GM23248 (cell line): ENCODE results near the gene NOTCH1.

Source experiments
- EZH2 ChIP-seq: fragments of 200-600 bp; sonication (generic); IDR thresholded peaks from 2 replicates; pipeline ENCODE4 v1.6.1; 2018; ENCODE audit warnings: antibody characterized with exemption, mild to moderate bottlenecking; ENCODE audit not compliant: insufficient read depth, poor library complexity, severe bottlenecking
- EZH2phosphoT487 ChIP-seq: fragments of 200-600 bp; sonication (generic); IDR thresholded peaks from 2 replicates; pipeline ENCODE4 v1.6.1; 2018; ENCODE audit warnings: antibody characterized with exemption, moderate library complexity, mild to moderate bottlenecking, low read depth; ENCODE audit not compliant: insufficient read depth

- TF ChIP-seq EZH2: no peak
- no peak for TF ChIP-seq EZH2phosphoT487
Measured at GRCh38 chr9:136467766-136468165, 78.1 kb downstream of the NOTCH1 start.
